ENCODE data around the gene TRAPPC10. TPM values are rescaled to one million over a fixed set of nuclear protein-coding genes. Genes with fewer than 3 reads are reported as not detected.

The TRAPPC10 gene
- total and polyA plus RNA-seq, 4 donors, result 7.7 to 43.5 (median 29.7) TPM

DNA sequence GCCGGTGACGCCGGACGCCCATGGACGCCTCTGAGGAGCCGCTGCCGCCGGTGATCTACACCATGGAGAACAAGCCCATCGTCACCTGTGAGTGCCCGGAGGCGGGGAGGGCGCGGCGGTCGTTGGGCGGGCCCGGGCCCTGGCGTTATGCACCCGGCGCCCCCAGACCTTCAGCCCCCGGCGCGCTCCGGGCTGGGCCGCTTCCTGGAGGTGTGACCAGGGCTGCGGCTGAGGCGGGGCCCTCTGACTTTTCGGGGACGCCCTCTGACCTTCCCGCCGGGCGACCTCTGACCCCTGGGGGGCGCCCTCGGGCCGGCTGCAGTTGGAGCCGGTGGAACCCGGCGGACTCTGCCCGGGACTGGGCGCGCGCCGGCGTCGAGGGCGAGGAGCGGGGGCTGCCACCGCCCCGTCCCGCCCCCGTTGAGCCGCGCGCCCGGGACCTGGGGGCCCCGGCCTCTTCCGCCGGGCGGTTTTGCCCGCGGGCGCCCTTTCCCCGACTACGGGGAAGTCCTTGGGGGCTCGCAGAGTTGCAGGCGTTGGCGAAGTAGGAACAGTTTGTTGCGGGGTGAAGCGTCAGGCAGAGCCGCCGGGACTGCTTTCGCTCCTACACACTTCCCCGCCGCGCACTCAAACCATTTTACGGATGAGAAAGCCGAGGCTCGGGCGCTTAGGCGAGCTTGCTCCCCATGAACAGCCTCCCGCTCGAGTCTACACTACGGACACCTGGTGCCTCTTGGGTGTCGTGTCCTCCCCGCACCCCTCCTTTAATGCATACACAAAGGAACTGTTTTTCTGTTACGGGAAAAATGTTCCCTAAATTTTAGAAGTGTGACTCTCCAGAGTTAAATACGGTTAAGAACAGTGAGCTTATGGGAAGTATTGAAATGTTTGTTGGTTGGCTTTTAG is 618 bp downstream of the TRAPPC10 start:
- 1% methylated on average over 46 to 87 of the region's 87 CpGs for WGBS, 2 donors
- Histone ChIP-seq H3K9ac (ENCODE audit: insufficient read depth in 1 of 2, low read length in 2 of 2) (peak overlapping the region; percentile 42 to 47), H3K4me1 (ENCODE audit: control insufficient read depth in 5 of 5, insufficient read depth in 5 of 5, low read length in 5 of 5) (peaks cover 0 to 23% (median 6%) of the 10 kb centered on the region in 5 donors), H3K36me3 (ENCODE audit: control insufficient read depth in 4 of 4, insufficient read depth in 4 of 4, low read length in 4 of 4) (no peaks in the 10 kb centered on the region), H3K27ac (ENCODE audit: low read depth in 1 of 2, low read length in 1 of 2) (peak overlapping the region; percentile 98 to 99), H3K9me3 (ENCODE audit: control insufficient read depth in 4 of 4, insufficient read depth in 3 of 4, low read length in 3 of 4) (no peaks in the 10 kb centered on the region), H3K4me3 (peak overlapping the region; percentile 90), H3K27me3 (ENCODE audit: control insufficient read depth in 3 of 3, insufficient read depth in 3 of 3, low read length in 2 of 3) (no peaks in the 10 kb centered on the region)
- peak; percentile 57 for ATAC-seq (ENCODE audit: insufficient read depth, low FRiP score)
- TF ChIP-seq, protein P1, sequence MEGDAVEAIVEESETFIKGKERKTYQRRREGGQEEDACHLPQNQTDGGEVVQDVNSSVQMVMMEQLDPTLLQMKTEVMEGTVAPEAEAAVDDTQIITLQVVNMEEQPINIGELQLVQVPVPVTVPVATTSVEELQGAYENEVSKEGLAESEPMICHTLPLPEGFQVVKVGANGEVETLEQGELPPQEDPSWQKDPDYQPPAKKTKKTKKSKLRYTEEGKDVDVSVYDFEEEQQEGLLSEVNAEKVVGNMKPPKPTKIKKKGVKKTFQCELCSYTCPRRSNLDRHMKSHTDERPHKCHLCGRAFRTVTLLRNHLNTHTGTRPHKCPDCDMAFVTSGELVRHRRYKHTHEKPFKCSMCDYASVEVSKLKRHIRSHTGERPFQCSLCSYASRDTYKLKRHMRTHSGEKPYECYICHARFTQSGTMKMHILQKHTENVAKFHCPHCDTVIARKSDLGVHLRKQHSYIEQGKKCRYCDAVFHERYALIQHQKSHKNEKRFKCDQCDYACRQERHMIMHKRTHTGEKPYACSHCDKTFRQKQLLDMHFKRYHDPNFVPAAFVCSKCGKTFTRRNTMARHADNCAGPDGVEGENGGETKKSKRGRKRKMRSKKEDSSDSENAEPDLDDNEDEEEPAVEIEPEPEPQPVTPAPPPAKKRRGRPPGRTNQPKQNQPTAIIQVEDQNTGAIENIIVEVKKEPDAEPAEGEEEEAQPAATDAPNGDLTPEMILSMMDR (IDR thresholded peaks at IDR 0.05; ENCODE audit: control extremely low read depth, extremely low read depth), result no peak
- DNase-seq, result peak; percentile 22 to 30 (median 22)

DNA sequence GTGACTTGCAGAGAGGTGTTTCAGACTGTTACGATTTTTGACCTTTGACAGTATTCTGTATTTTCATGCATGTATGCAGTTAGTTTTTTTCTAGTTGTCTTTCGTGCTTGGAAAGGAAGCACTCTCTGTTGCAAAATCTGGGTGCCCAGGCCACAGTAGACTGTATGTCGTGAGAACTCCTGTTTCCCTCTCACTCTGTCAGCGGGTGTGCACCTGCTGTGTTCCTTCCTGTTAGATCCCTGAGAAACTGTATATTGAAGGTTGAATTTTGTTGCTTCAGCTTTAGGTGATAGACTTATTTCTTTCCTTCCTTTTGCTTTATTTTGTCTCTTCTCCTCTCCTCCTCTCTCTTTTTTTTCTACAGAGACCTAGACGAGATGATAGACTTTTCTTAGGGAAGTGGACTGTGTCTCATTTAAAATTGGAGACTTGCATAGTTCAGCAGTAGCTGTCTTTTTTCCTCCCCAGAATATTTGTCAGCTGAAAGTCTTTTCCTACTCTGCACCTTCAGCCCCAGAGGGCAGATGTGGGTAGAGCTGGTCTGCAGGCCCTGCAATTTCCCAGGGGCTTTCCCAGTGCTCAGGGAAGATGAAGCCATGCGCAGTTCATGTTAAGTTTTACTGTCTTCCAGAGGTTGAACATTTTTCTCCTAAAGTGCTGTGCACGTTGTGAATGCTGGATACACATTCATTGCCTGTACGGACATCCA is 1.4 kb downstream of the TRAPPC10 start:
- H3K9ac ChIP-seq (ENCODE audit: insufficient read depth in 1 of 2, low read length in 2 of 2), result peak overlapping the region; percentile 42 to 47
- 12 to 14% methylated on average over 8 of the region's 8 CpGs for WGBS, 2 donors
- H3K4me3 ChIP-seq, result peak overlapping the region; percentile 90
- no peaks in the 10 kb centered on the region for H3K27me3 ChIP-seq (ENCODE audit: control insufficient read depth in 3 of 3, insufficient read depth in 3 of 3, low read length in 2 of 3)
- TF ChIP-seq, protein P1 (IDR thresholded peaks at IDR 0.05; ENCODE audit: control extremely low read depth, extremely low read depth), result no peak
- H3K9me3 ChIP-seq (ENCODE audit: control insufficient read depth in 4 of 4, insufficient read depth in 3 of 4, low read length in 3 of 4), result no peaks in the 10 kb centered on the region
- no peak for DNase-seq
- H3K4me1 ChIP-seq (ENCODE audit: control insufficient read depth in 5 of 5, insufficient read depth in 5 of 5, low read length in 5 of 5), result peaks cover 0 to 23% (median 6%) of the 10 kb centered on the region in 5 donors
- ATAC-seq (ENCODE audit: insufficient read depth, low FRiP score), result no peak
- H3K27ac ChIP-seq (ENCODE audit: low read depth in 1 of 2, low read length in 1 of 2), result peak overlapping the region in 1 of 2 donors; percentile 57
- H3K36me3 ChIP-seq (ENCODE audit: control insufficient read depth in 4 of 4, insufficient read depth in 4 of 4, low read length in 4 of 4), result no peaks in the 10 kb centered on the region

DNA sequence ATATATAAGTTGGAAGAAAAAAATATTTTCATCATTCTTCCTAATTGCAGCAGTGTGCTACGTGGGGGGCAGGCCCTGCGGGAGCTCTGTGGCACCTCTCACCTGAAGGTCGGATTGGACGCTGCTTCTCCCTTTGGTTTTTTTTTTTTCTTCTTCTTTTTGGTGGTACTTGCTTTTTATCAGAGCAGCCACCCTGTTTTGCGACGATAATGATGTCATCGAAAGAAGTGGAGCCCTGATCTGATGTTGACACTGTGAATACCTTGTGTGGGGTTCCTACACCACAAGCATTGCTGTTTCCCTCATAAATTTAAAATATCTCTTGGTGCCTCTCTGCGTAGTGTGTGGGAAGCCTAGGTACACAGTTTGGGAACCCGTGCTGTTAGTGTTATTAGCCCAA is 5.5 kb downstream of the TRAPPC10 start:
- H3K36me3 ChIP-seq (ENCODE audit: control insufficient read depth in 4 of 4, insufficient read depth in 4 of 4, low read length in 4 of 4), result no peaks in the 10 kb centered on the region
- H3K27me3 ChIP-seq (ENCODE audit: control insufficient read depth in 3 of 3, insufficient read depth in 3 of 3, low read length in 2 of 3), result no peaks in the 10 kb centered on the region
- no peak for ATAC-seq (ENCODE audit: insufficient read depth, low FRiP score)
- TF ChIP-seq, protein P1 (IDR thresholded peaks at IDR 0.05; ENCODE audit: control extremely low read depth, extremely low read depth), result no peak
- WGBS, 2 donors, result 78 to 87% methylated on average over 9 of the region's 9 CpGs
- H3K4me3 ChIP-seq, result no peak overlapping the region
- no peak overlapping the region for H3K9ac ChIP-seq (ENCODE audit: insufficient read depth in 1 of 2, low read length in 2 of 2)
- DNase-seq, result no peak
- peaks cover 3 to 12% (median 9%) of the 10 kb centered on the region in 5 donors for H3K4me1 ChIP-seq (ENCODE audit: control insufficient read depth in 5 of 5, insufficient read depth in 5 of 5, low read length in 5 of 5)
- no peak overlapping the region for H3K27ac ChIP-seq (ENCODE audit: low read depth in 1 of 2, low read length in 1 of 2)
- H3K9me3 ChIP-seq (ENCODE audit: control insufficient read depth in 4 of 4, insufficient read depth in 3 of 4, low read length in 3 of 4), result no peaks in the 10 kb centered on the region
